GM18951 (cell line): ENCODE data around the gene CDK9.
"Not testable (repeated sequence)": the region's sequence is repeated elsewhere in the genome, so short reads cannot be mapped to it uniquely, and the experiment has no call there.

Experiments
- POLR2A ChIP-seq: IDR thresholded peaks from 4 replicates; pipeline ENCODE4 v1.6.1; 2011; ENCODE audit warnings: mild to moderate bottlenecking; ENCODE audit not compliant: insufficient read length, insufficient read depth; ENCODE audit errors: extremely low read depth
- in situ Hi-C: fragments of 300-500 bp; cut with MboI; formaldehyde crosslinking; loops from one replicate; pipeline ENCODE4 v1.12.0; 2022; ENCODE audit warnings: low sequenced_read_pairs, mixed read lengths, inconsistent platforms; ENCODE audit not compliant: unreplicated experiment

CDK9 gene

DNA sequence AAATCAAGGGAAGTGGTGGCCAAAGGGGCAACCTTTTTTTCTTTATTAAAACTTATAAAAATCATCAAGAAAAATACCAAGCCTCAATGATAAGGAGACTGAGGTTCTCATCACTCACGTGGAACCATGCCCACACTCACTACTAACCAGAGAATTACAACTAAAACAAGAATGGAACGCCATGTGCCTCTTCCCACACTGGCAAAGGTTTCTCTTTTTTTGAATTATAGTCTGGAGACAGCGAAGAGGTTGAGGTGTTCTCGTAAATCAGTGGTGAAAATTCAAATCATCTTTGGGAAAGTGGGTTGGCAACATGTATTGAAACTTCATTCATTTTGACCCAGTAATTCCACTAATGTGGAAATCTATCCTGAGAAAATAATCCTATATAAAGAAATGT is 36.3 kb downstream of the CDK9 start:
- no peak for TF ChIP-seq POLR2A
- in situ Hi-C loops: no loop called here

DNA sequence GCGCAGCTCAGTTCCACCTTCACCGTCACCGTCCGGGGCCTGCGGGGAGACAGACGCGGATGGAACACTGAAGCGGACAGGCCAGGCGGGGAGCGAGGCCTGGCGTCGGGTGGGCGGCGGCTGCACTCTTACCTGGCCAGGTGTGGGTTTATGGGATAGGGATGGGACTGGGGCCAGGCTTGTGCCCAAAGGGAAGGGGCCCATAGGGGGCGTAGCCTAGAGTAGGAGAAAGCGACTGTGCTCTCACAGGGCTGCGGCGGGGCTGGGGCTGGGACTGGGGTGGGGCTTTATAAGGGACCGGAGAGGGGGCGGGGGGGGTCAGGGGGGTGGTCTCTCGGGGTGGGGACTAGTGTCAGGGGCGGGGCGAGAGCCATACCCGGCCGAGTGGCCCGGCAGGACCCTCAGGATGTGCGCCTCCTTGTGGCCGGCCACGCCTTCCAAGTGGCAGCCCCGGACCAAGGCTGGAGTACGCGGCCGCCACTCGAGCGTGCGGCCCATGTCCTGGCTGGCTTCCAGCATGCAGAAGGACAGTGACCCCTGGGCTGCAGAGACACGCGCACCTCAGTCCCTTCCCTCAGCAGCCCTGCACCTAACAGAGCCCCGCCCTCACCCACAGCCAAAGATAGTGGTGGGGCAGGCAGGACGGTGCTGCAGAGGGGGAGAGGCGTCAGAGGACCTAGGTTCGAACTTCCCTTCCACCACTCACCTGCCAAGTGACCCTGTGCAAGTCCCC is 39.7 kb downstream of the CDK9 start:
- in situ Hi-C loops: no loop called here

GRCh38 chr9:127826253-127826913 is 40.5 kb downstream of the CDK9 start:
- no peak for TF ChIP-seq POLR2A
- in situ Hi-C loops: no loop called here

More for the DNA sequence above, 39.7 kb downstream of the CDK9 start:
- TF ChIP-seq POLR2A: no peak

DNA sequence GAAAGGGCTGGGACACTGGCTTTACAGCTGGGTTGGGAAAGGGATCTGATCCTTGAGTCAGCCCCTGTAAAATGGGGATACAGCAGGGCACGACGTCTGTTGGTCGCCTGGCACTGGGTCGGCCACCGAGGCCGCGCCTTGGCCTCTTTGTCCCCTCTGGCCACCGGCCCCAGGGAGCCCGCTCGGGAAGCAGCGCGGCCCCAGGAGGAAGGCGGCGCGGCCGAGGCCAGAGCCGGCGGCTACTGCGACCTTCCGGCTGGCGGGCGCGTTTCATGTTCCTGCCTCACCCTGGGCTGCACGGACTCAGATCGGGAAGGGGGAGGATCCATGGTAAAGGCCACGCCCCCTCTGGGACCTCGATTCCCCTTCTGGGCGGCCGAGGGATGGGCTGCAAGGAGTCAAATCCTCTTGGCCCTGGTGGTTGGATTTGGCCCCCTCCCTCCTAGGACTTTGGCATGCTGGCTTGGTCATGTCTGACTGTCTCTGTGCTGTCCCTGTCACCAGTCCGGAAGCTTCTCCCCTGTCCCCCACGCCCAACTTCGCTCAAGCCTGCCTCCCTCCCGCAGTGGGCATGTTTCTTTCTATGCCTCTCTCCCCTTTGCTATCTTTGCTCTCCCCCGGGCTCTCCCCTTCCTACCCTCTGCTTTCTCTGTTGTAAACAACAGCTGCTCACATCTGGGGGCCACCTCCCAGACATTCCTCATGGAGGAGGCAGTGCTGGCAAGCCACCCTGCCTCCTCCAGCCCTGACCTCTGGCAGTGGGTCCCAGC is 42.6 kb downstream of the CDK9 start:
- TF ChIP-seq POLR2A: no peak
- in situ Hi-C loops: no loop called here

GRCh38 chr9:127829205-127829906 is 43.5 kb downstream of the CDK9 start:
- TF ChIP-seq POLR2A: no peak
- in situ Hi-C loops: no loop called here

GRCh38 chr9:127832248-127832647 is 46.4 kb downstream of the CDK9 start:
- in situ Hi-C loops: no loop called here
- TF ChIP-seq POLR2A: no peak

- in situ Hi-C loops: no loop called here
- TF ChIP-seq POLR2A: no peak
Measured at GRCh38 chr9:127833555-127833954, 47.7 kb downstream of the CDK9 start.

- no peak for TF ChIP-seq POLR2A
- in situ Hi-C loops: no loop called here
Measured at GRCh38 chr9:127835991-127836516, 50.2 kb downstream of the CDK9 start.

DNA sequence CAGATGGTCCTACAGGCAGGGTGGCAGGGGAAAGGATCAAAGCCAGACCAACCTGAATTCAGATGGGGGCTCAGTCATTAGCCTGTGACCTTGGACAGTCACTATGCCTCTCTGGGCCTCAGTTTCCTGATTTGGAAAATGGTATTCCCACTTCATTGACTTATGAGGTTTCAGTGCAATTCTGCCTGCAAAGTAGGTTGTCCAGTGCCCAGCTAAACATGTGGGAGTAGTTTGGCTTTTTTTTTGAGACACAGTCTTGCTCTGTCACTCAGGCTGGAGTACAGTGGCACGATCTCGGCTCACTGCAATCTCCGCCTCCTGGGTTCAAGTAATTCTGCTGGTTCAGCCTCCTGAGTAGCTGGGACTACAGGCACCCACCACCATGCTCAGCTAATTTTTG is 50.7 kb downstream of the CDK9 start:
- in situ Hi-C loops: not testable (repeated sequence)

- TF ChIP-seq POLR2A: no peak
- in situ Hi-C loops: no loop called here
Measured at GRCh38 chr9:127837346-127837745, 51.5 kb downstream of the CDK9 start.

DNA sequence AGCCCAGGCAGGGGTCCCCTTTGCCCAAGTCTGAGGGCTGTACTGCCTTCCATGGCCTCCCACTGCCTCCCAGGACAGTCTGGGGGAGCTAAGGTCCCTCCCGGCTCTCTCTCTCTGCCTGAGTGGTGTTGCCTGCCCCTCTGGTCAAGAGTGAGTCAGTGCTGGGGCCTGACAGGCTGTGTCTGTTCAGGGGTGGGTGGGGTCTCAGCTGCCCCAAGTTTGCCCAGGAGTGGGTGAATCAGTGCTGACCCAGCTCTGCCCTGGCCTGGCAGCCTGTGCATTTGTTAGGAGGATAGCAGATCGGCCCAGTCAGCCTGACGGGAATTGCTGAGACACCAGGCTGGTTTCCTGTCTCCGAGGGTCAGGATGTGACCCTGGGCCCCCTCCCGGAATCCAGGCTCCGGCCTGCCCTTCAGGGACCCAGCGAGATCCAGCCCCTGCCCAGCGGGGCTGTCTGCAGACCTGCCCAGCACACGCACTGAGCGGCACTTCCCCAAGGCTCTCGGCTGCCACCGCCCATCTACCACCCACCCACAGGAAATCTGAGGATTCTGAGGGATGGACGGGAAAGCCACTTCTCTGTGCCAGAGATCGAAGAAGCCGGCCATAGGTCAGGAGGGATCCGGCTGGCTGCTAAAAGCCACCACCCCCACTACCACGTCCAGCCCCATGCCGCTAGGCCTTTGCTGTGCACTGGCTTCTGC is 52.7 kb downstream of the CDK9 start:
- no peak for TF ChIP-seq POLR2A
- in situ Hi-C loops: no loop called here
